IMR-90 (cell line): ENCODE results near the gene RCL1. TPM values are rescaled to one million over a fixed set of nuclear protein-coding genes. Genes with fewer than 3 reads are reported as not detected.
A peak's percentile ranks its signal among the peaks of the same experiment; 100 is the strongest.

Experiments
- ATAC-seq: fragments of 200-7000 bp; cut with Tn5 transposase; 2 replicates; pipeline ENCODE4 v1.9.1; 2020; ENCODE audit warnings: low read depth, mild to moderate bottlenecking, moderate library complexity
- BruUV-seq: library from RNA; stranded (reverse); fragments of 400-500 nt; replicated peaks from 2 replicates; lab custom pipeline; 2021; lab: Mats Ljungman, UMichigan
- CTCF ChIA-PET: fragments of 300-600 bp; formaldehyde crosslinking; extraction: SDS; loops from one replicate; lab custom pipeline; 2021; ENCODE audit warnings: antibody characterized with exemption; lab: Yijun Ruan, JAX
- POLR2A ChIA-PET: fragments of 300-600 bp; sonication (Branson Sonifier 250); formaldehyde crosslinking; loops from one replicate; lab custom pipeline; 2022; ENCODE audit warnings: antibody characterized with exemption; ENCODE audit not compliant: unreplicated experiment; lab: Charles Lee
- DNase-seq: peaks from one replicate; pipeline ENCODE4 v3.0.0; 2013
- H2AFZ ChIP-seq: replicated peaks from 2 replicates; pipeline ENCODE3; 2013; ENCODE audit warnings: low read length, mild to moderate bottlenecking; ENCODE audit not compliant: poor library complexity
- H2AK5ac ChIP-seq: 2 replicates; pipeline ENCODE4 v1.6.1; 2013; ENCODE audit warnings: low read depth, low read length, inconsistent platforms
- H2AK9ac ChIP-seq: replicated peaks from 2 replicates; pipeline ENCODE3; 2013; ENCODE audit warnings: mild to moderate bottlenecking, low read depth, low read length, moderate library complexity; ENCODE audit not compliant: poor library complexity
- H2BK120ac ChIP-seq: 2 replicates; pipeline ENCODE4 v1.6.1; 2013; ENCODE audit warnings: low read depth, low read length, inconsistent platforms
- H2BK15ac ChIP-seq: 3 replicates; pipeline ENCODE4 v1.6.1; 2013; ENCODE audit warnings: low read depth, low read length, inconsistent platforms
- H2BK20ac ChIP-seq: 2 replicates; pipeline ENCODE4 v1.6.1; 2013; ENCODE audit warnings: low read depth, mild to moderate bottlenecking, inconsistent platforms, low read length, moderate library complexity
- H2BK5ac ChIP-seq: 2 replicates; pipeline ENCODE4 v1.6.1; 2013; ENCODE audit warnings: mild to moderate bottlenecking, low read depth, low read length, inconsistent platforms; ENCODE audit not compliant: poor library complexity, severe bottlenecking
- H3K14ac ChIP-seq: replicated peaks from 2 replicates; pipeline ENCODE4 v1.6.1; 2013; ENCODE audit warnings: low read depth, low read length, inconsistent platforms
- H3K18ac ChIP-seq: 2 replicates; pipeline ENCODE4 v1.6.1; 2013; ENCODE audit warnings: low read depth, low read length, control low read depth
- H3K23ac ChIP-seq: 2 replicates; pipeline ENCODE4 v1.6.1; 2013; ENCODE audit warnings: low read depth, low read length, inconsistent platforms
- H3K27ac ChIP-seq: 2 replicates; pipeline ENCODE4 v1.5.1; 2013; ENCODE audit warnings: mild to moderate bottlenecking, control low read depth, low read length; ENCODE audit not compliant: insufficient read depth
- H3K27me3 ChIP-seq: 2 replicates; pipeline ENCODE4 v1.6.1; 2013; ENCODE audit warnings: low read length; ENCODE audit not compliant: control insufficient read depth, insufficient read depth
- H3K36me3 ChIP-seq: 2 replicates; pipeline ENCODE4 v1.6.1; 2013; ENCODE audit warnings: low read length, mixed read lengths; ENCODE audit not compliant: control insufficient read depth, insufficient read depth
- H3K4ac ChIP-seq: 2 replicates; pipeline ENCODE4 v1.6.1; 2013; ENCODE audit warnings: low read depth, low read length, inconsistent platforms
- H3K4me1 ChIP-seq: 2 replicates; pipeline ENCODE4 v1.6.1; 2013; ENCODE audit warnings: low read length, mixed read lengths; ENCODE audit not compliant: control insufficient read depth, insufficient read depth
- H3K4me2 ChIP-seq: 2 replicates; pipeline ENCODE4 v1.6.1; 2013; ENCODE audit warnings: low read depth, mild to moderate bottlenecking, control low read depth, low read length, moderate library complexity
- H3K4me3 ChIP-seq: 2 replicates; pipeline ENCODE4 v1.5.1; 2013; ENCODE audit warnings: low read depth, mild to moderate bottlenecking, control low read depth, low read length, moderate library complexity; ENCODE audit not compliant: insufficient read depth
- H3K56ac ChIP-seq: 2 replicates; pipeline ENCODE4 v1.6.1; 2013; ENCODE audit warnings: low read length, inconsistent platforms; ENCODE audit not compliant: insufficient read depth; ENCODE audit errors: extremely low read depth
- H3K79me1 ChIP-seq, 2 experiments: 2 replicates each; pipeline ENCODE4 v1.6.1; 2013; ENCODE audit warnings: low read length in 2 of 2, inconsistent platforms in 1 of 2, low read depth in 1 of 2
- H3K9ac ChIP-seq: 2 replicates; pipeline ENCODE4 v1.6.1; 2013; ENCODE audit warnings: low read depth, low read length, control low read depth
- H3K9me1 ChIP-seq: 2 replicates; pipeline ENCODE4 v1.6.1; 2013; ENCODE audit warnings: low read length, inconsistent platforms; ENCODE audit not compliant: insufficient read depth
- H3K9me3 ChIP-seq: 2 replicates; pipeline ENCODE4 v1.6.1; 2013; ENCODE audit warnings: low read length; ENCODE audit not compliant: control insufficient read depth, insufficient read depth
- H4K20me1 ChIP-seq: 2 replicates; pipeline ENCODE4 v1.6.1; 2013; ENCODE audit warnings: low read length, inconsistent platforms; ENCODE audit not compliant: insufficient read depth
- H4K5ac ChIP-seq: 2 replicates; pipeline ENCODE4 v1.6.1; 2013; ENCODE audit warnings: mild to moderate bottlenecking, low read depth, low read length, control low read depth
- H4K8ac ChIP-seq, 2 experiments: 2 replicates each; pipeline ENCODE4 v1.6.1; 2013; ENCODE audit warnings: low read depth in 2 of 2, low read length in 2 of 2, control low read depth in 1 of 2, inconsistent platforms in 1 of 2
- H4K91ac ChIP-seq: 2 replicates; pipeline ENCODE4 v1.6.1; 2013; ENCODE audit warnings: low read depth, low read length, inconsistent platforms; ENCODE audit not compliant: insufficient read depth
- BHLHE40 ChIP-seq: fragments of 150-350 bp; IDR thresholded peaks from 2 replicates; pipeline ENCODE4 v1.6.1; 2016; ENCODE audit warnings: mild to moderate bottlenecking, low read depth, low read length
- CEBPB ChIP-seq: IDR thresholded peaks from 2 replicates; pipeline ENCODE4 v1.6.1; 2012; ENCODE audit warnings: low read depth, low read length, improper control_type of control experiment
- CHD1 ChIP-seq: IDR thresholded peaks from 2 replicates; pipeline ENCODE4 v1.6.1; 2012; ENCODE audit warnings: low read depth, low read length, improper control_type of control experiment
- CTCF ChIP-seq: conservative IDR thresholded peaks from 2 replicates; pipeline ENCODE4 v1.5.1; 2012; ENCODE audit warnings: mild to moderate bottlenecking, low read depth, low read length, improper control_type of control experiment
- ELK1 ChIP-seq: fragments of 150-350 bp; IDR thresholded peaks from 2 replicates; pipeline ENCODE4 v1.6.1; 2016; ENCODE audit warnings: low read depth, mild to moderate bottlenecking, low read length, moderate library complexity, borderline replicate concordance
- FOS ChIP-seq: fragments of 150-350 bp; IDR thresholded peaks from 2 replicates; pipeline ENCODE4 v1.6.1; 2016; ENCODE audit warnings: low read depth, low read length
- MAFK ChIP-seq: IDR thresholded peaks from 2 replicates; pipeline ENCODE4 v1.6.1; 2012; ENCODE audit warnings: low read depth, low read length, improper control_type of control experiment
- MAZ ChIP-seq: IDR thresholded peaks from 2 replicates; pipeline ENCODE4 v1.6.1; 2012; ENCODE audit warnings: low read depth, mild to moderate bottlenecking, low read length, improper control_type of control experiment, moderate library complexity, borderline replicate concordance
- MXI1 ChIP-seq: IDR thresholded peaks from 2 replicates; pipeline ENCODE4 v1.6.1; 2012; ENCODE audit warnings: low read depth, mild to moderate bottlenecking, low read length, moderate library complexity, borderline replicate concordance
- NFE2L2 ChIP-seq: fragments of 150-350 bp; IDR thresholded peaks from 2 replicates; pipeline ENCODE4 v1.6.1; 2016; ENCODE audit warnings: low read depth, mild to moderate bottlenecking, low read length
- POLR2A ChIP-seq: IDR thresholded peaks from 2 replicates; pipeline ENCODE4 v1.6.1; 2012; ENCODE audit warnings: mild to moderate bottlenecking, low read depth, low read length
- RAD21 ChIP-seq: IDR thresholded peaks from 2 replicates; pipeline ENCODE4 v1.6.1; 2012; ENCODE audit warnings: low read length, improper control_type of control experiment
- RCOR1 ChIP-seq: IDR thresholded peaks from 2 replicates; pipeline ENCODE4 v1.6.1; 2012; ENCODE audit warnings: mild to moderate bottlenecking, low read length, improper control_type of control experiment; ENCODE audit not compliant: insufficient replicate concordance
- RFX5 ChIP-seq: IDR thresholded peaks from 2 replicates; pipeline ENCODE4 v1.8.0; 2012; ENCODE audit warnings: low read depth, mild to moderate bottlenecking, low read length, moderate library complexity
- SMC3 ChIP-seq: fragments of 150-350 bp; IDR thresholded peaks from 2 replicates; pipeline ENCODE4 v1.6.1; 2016; ENCODE audit warnings: low read depth, mild to moderate bottlenecking, antibody characterized with exemption, low read length, moderate library complexity
- USF2 ChIP-seq: fragments of 150-350 bp; IDR thresholded peaks from 2 replicates; pipeline ENCODE4 v1.6.1; 2017; ENCODE audit warnings: mild to moderate bottlenecking, antibody characterized with exemption, low read length, low read depth
- dilution Hi-C: fragments of 300-500 bp; cut with HindIII; formaldehyde crosslinking; loops from one replicate; pipeline ENCODE4 v1.14.3; 2018; ENCODE audit warnings: low sequenced_read_pairs; ENCODE audit not compliant: unreplicated experiment
- in situ Hi-C: fragments of 300-500 bp; cut with MboI; formaldehyde crosslinking; loops from 3 replicates; pipeline ENCODE4 v1.14.3; 2019; ENCODE audit warnings: low sequenced_read_pairs, inconsistent platforms, mixed read lengths
- intact Hi-C: fragments of 100-400 bp; cut with micrococcal nuclease; formaldehyde crosslinking; loops from 2 replicates; pipeline ENCODE4 v1.10.0; 2022
- polyA plus RNA-seq, 3 experiments: library from polyadenylated mRNA; depleted of rRNA; stranded (reverse); fragments of >200 nt; gene quantifications; 2 replicates each; pipeline ENCODE4 v1.2.3, GENCODE V29; 2012; ENCODE audit warnings: low replicate concordance in 1 of 3
- total RNA-seq: library from RNA; depleted of rRNA; stranded (reverse); fragments of >200 nt; gene quantifications from 2 replicates; pipeline ENCODE4 v1.2.3, GENCODE V29; 2012

Gene RCL1
- total and polyA plus RNA-seq, 2 of the 4 experiments (the other 2 are of a cell fraction) = 12.3 to 13.8 TPM

- BruUV-seq = no TSS peak
- H3K4ac ChIP-seq = no peak overlapping the region
- CTCF ChIA-PET = no interaction called here
Observed at GRCh38 chr9:4768681-4769080, 24.1 kb upstream of the RCL1 start.

More at GRCh38 chr9:4768681-4769080, 24.1 kb upstream of the RCL1 start:
- TF ChIP-seq MAZ = no peak
- no peak for TF ChIP-seq MAFK
- no peak for TF ChIP-seq CEBPB
- TF ChIP-seq RCOR1 = no peak
- no peak for TF ChIP-seq CTCF
- no peak for TF ChIP-seq USF2
- no peak for TF ChIP-seq SMC3
- TF ChIP-seq RFX5 = no peak
- TF ChIP-seq RAD21 = no peak
- no peak for TF ChIP-seq POLR2A
- no peak for TF ChIP-seq FOS
- no peak for TF ChIP-seq ELK1
- no peak for TF ChIP-seq MXI1
- TF ChIP-seq CHD1 = no peak
- TF ChIP-seq BHLHE40 = no peak
- no peak for TF ChIP-seq NFE2L2
- Histone ChIP-seq H2BK20ac (no peak overlapping the region), H4K20me1 (no peaks in the 10 kb centered on the region), H2BK120ac (no peak overlapping the region), H3K9me3 (no peaks in the 10 kb centered on the region), H3K4me1 (no peaks in the 10 kb centered on the region), H2AFZ (no peak overlapping the region), H2AK5ac (no peak overlapping the region), H3K9ac (no peak overlapping the region), H2BK15ac (no peak overlapping the region), H3K14ac (no peak overlapping the region), H3K4me3 (no peak overlapping the region), H4K8ac (no peak overlapping the region), H3K56ac (no peak overlapping the region), H3K23ac (no peak overlapping the region), H3K4me2 (no peak overlapping the region), H4K5ac (no peak overlapping the region), H4K91ac (no peak overlapping the region), H3K9me1 (no peaks in the 10 kb centered on the region), H3K36me3 (no peaks in the 10 kb centered on the region), H3K27me3 (no peaks in the 10 kb centered on the region), H3K18ac (no peak overlapping the region), H3K79me1 (no peaks in the 10 kb centered on the region), H3K27ac (no peak overlapping the region), H2AK9ac (peak overlapping the region; percentile 37), H2BK5ac (no peak overlapping the region)
- dilution Hi-C loops = no loop called here
- ATAC-seq (no peak), DNase-seq (no peak)
- intact Hi-C loops = no loop called here
- POLR2A ChIA-PET = no interaction called here
- in situ Hi-C loops = loop anchor here (10.0 to 25.0 kb wide), 3 partner anchors 156 to 669 kb away; partner anchors contain the start of genes INSL6 and PLGRKT
